Hepatocyte (in vitro differentiated cells): Measurements from ENCODE around the gene FXYD6.

ENCODE experiments used
- EZH2 ChIP-seq: fragments of 200-600 bp; sonication (generic); IDR thresholded peaks from 2 replicates; pipeline ENCODE4 v1.6.1; 2016; ENCODE audit warnings: antibody characterized with exemption, mild to moderate bottlenecking, borderline replicate concordance
- EZH2phosphoT487 ChIP-seq: fragments of 200-600 bp; sonication (generic); IDR thresholded peaks from one replicate; pipeline ENCODE4 v1.6.1; 2018; ENCODE audit warnings: antibody characterized with exemption, mild to moderate bottlenecking, low read depth, moderate library complexity; ENCODE audit not compliant: unreplicated experiment, severe bottlenecking
- TF ChIP-seq, protein P1 (sequence below): fragments of 200-600 bp; sonication (generic); IDR thresholded peaks from 2 replicates; pipeline ENCODE4 v1.5.1; 2016; ENCODE audit warnings: antibody characterized with exemption, mild to moderate bottlenecking; ENCODE audit not compliant: poor library complexity

DNA sequence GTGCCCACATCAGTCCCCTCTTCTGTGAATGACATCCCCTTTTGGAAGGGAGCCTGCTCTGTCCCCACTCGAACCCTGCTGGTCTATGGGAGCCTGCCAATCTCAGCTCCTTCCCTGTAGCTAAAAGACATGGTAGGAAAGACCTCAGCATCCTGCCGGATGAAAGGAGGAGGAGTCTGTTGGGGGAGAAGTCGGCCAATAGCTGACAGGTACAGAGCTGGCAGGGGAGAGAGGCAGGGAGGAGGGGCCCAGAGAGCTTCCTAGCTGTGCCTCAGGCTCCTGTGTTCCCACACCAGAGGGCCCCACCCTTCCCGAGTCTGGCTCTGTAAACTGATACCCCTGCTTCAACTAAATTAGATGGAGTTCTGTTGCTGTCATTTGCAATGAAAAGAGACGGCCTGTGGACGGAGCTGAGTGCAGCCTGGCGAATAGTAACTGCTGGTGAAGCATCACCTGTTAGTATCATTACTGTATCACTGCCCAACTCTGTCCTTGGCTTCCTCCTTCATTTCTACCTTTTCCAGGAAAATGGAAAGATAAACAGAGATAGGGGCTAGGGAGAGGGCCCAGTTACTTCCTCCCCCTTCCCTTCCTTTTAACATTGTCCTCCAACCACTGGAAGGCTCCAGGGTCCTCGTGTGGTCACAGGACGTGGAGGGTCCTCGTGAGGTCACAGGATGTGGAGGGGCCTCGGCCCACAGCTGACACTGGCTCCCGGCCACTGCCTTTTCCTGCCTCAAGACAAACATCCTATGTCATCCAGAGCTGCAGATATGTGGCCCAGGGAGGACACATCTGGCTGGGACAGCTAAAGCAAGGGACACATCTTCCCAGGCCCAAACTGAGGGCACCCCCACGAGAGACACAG lies 15.1 kb downstream of the FXYD6 start:
- TF ChIP-seq, protein P1, sequence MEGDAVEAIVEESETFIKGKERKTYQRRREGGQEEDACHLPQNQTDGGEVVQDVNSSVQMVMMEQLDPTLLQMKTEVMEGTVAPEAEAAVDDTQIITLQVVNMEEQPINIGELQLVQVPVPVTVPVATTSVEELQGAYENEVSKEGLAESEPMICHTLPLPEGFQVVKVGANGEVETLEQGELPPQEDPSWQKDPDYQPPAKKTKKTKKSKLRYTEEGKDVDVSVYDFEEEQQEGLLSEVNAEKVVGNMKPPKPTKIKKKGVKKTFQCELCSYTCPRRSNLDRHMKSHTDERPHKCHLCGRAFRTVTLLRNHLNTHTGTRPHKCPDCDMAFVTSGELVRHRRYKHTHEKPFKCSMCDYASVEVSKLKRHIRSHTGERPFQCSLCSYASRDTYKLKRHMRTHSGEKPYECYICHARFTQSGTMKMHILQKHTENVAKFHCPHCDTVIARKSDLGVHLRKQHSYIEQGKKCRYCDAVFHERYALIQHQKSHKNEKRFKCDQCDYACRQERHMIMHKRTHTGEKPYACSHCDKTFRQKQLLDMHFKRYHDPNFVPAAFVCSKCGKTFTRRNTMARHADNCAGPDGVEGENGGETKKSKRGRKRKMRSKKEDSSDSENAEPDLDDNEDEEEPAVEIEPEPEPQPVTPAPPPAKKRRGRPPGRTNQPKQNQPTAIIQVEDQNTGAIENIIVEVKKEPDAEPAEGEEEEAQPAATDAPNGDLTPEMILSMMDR: no peak
- TF ChIP-seq EZH2: no peak
- TF ChIP-seq EZH2phosphoT487: no peak
